GM12892 (cell line): ENCODE measurements around the gene IP6K1.

Experiments used
- POLR2A ChIP-seq: IDR thresholded peaks from 2 replicates; pipeline ENCODE4 v1.6.1; 2011; ENCODE audit warnings: low read depth, low read length, control low read depth
- POLR2AphosphoS5 ChIP-seq: IDR thresholded peaks from 2 replicates; pipeline ENCODE4 v1.6.1; 2011; ENCODE audit warnings: low read depth, low read length, control low read depth
- TAF1 ChIP-seq: IDR thresholded peaks from 2 replicates; pipeline ENCODE4 v1.6.1; 2011; ENCODE audit warnings: low read depth, mild to moderate bottlenecking, control low read depth, low read length, borderline replicate concordance

GRCh38 chr3:49794431-49794830 lies 8.1 kb upstream of the IP6K1 start:
- TF ChIP-seq POLR2A, result no peak
- TF ChIP-seq POLR2AphosphoS5, result no peak
- TF ChIP-seq TAF1, result no peak
